Daoy (cell line): ENCODE data around the gene SUN3. TPM values are rescaled to one million over a fixed set of nuclear protein-coding genes. Genes with fewer than 3 reads are reported as not detected.
"Not testable (repeated sequence)": the region's sequence is repeated elsewhere in the genome, so short reads cannot be mapped to it uniquely, and the experiment has no call there.

ENCODE experiments used
- DNase-seq: peaks from one replicate; pipeline ENCODE4 v3.0.0-alpha.2; 2015; ENCODE audit warnings: low read depth
- total RNA-seq: library from RNA; depleted of rRNA; stranded (reverse); fragments of >200 nt; shearing (Covaris generic); gene quantifications from 2 replicates; pipeline ENCODE4 v1.2.3, GENCODE V29; 2014

Gene SUN3
- total RNA-seq, 1 experiment from 2014 or later: not detected

- DNase-seq: no peak
These were observed 2.2 kb upstream of the SUN3 start for GRCh38 chr7:48031111-48031510.

GRCh38 chr7:48025624-48026023 lies 3.3 kb downstream of the SUN3 start:
- DNase-seq: no peak

GRCh38 chr7:48017674-48018073 lies 11.2 kb downstream of the SUN3 start:
- no peak for DNase-seq

GRCh38 chr7:48016641-48017040 lies 12.3 kb downstream of the SUN3 start:
- DNase-seq: no peak

- DNase-seq: no peak
These were observed 17.0 kb downstream of the SUN3 start for GRCh38 chr7:48011951-48012350.

GRCh38 chr7:48011323-48011722 lies 17.6 kb downstream of the SUN3 start:
- no peak for DNase-seq

GRCh38 chr7:48009954-48010353 lies 19.0 kb downstream of the SUN3 start:
- no peak for DNase-seq

- no peak for DNase-seq
These were observed 19.6 kb downstream of the SUN3 start for GRCh38 chr7:48009257-48009656.

GRCh38 chr7:48006866-48007265 lies 22.0 kb downstream of the SUN3 start:
- no peak for DNase-seq

- DNase-seq: no peak
These were observed 24.3 kb downstream of the SUN3 start for GRCh38 chr7:48004638-48005037.

- DNase-seq: no peak
These were observed 24.9 kb downstream of the SUN3 start for GRCh38 chr7:48004032-48004431.

- DNase-seq: peak; percentile 76
These were observed 28.7 kb downstream of the SUN3 start for GRCh38 chr7:48000164-48000563.

GRCh38 chr7:47999413-47999812 lies 29.5 kb downstream of the SUN3 start:
- DNase-seq: no peak

GRCh38 chr7:47992446-47992845 lies 36.5 kb downstream of the SUN3 start:
- no peak for DNase-seq

GRCh38 chr7:47991741-47992311 lies 37.1 kb downstream of the SUN3 start:
- peak; percentile 91 for DNase-seq

- no peak for DNase-seq
These were observed 37.6 kb downstream of the SUN3 start for GRCh38 chr7:47991270-47991669.

- no peak for DNase-seq
These were observed 38.3 kb downstream of the SUN3 start for GRCh38 chr7:47990592-47990991.

- DNase-seq: not testable (repeated sequence)
These were observed 39.1 kb downstream of the SUN3 start for GRCh38 chr7:47989607-47990400.

GRCh38 chr7:47988496-47989386 lies 40.2 kb downstream of the SUN3 start:
- no peak for DNase-seq

- DNase-seq: no peak
These were observed 46.3 kb downstream of the SUN3 start for GRCh38 chr7:47982610-47983009.

- DNase-seq: not testable (repeated sequence)
These were observed 48.3 kb downstream of the SUN3 start for GRCh38 chr7:47980648-47981047.

GRCh38 chr7:47979832-47980181 lies 49.1 kb downstream of the SUN3 start:
- DNase-seq: no peak
